Dedifferentiated amniotic fluid mesenchymal stem cell (primary cell): Measurements from ENCODE around the gene TTC7B.

Source experiments
- DNase-seq: peaks from one replicate; pipeline ENCODE4 v3.0.0-alpha.2; 2016; ENCODE audit errors: extremely low spot score

TTC7B gene

DNA sequence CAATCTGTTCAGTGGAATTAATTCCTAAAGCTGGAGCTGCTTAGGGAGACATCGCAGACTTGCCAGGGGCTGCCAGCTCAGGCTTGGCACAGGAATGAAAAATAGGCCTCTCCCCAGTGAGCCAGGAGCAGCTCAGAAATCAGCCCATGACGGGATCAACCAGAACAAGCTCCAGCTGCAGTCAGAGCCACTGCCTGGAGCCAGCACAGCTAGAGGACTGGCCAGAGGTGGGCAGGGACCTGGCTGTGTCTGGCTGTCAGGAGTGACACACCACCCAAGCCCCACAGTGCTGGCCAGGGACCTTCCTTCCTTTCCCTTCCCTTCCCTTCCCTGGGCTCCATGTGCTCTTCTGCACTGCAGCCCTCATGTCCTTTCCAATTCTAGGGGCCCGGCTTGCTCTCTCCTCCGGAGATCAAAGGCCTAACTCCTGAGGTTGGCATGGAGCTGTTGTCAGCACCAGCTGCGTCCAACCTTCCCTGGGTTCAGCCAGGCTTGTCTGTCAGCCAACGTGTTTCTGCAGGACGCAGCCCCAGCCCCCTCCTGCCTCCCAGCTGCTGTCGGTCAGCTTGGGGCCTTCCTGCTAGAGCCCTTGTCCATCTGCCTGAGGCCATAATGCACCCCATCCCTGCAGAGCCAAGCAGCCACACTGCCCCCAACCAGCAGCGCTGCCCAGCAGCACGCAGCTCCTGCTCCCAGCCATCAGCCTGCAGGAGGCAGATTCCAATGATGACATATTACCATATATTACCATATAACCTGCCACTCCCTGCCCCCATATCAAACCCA lies 270.1 kb downstream of the TTC7B start:
- DNase-seq = no peak

DNA sequence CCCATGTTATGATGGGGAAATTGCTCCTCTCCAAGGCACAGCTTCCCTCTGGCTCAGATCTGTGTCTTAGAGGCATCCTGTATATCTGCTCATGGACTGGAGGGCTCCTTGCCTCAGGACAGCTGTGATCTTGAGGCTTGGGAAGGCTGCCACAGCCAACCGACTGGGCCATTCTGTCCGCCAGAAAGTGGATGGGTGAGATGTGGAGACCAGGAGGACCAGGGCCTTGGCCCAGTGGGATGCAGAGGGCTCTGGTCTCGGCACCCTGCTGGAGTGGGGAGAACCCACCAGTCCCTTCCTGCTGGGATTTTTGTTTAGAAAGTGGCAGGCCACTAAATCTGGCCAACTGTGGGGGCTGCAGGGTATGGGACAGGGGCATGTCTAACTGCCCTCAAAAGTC lies 270.8 kb downstream of the TTC7B start:
- DNase-seq = no peak

DNA sequence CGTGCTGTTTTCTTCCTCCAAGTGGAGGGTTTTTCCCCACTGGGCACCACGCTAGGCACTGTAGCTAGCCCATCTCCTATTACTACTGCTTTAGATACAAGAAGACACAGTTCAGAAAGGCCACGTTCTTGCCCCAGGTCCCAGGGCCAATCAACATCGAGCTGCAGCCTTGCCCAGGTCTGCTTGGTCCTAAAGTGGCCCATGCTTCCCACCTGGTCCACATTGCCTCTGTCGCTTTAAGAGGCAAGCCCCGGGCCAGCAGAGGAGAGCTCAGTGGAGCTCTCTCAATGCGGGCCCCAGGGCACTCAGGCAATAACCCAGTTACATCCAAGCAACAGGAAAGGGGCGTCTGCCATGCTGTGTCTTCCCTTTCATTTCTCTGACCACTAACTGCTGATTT lies 271.3 kb downstream of the TTC7B start:
- no peak for DNase-seq

GRCh38 chr14:90544566-90544965 lies 271.7 kb downstream of the TTC7B start:
- no peak for DNase-seq

- no peak for DNase-seq
Observed at GRCh38 chr14:90543876-90544275, 272.4 kb downstream of the TTC7B start.

DNA sequence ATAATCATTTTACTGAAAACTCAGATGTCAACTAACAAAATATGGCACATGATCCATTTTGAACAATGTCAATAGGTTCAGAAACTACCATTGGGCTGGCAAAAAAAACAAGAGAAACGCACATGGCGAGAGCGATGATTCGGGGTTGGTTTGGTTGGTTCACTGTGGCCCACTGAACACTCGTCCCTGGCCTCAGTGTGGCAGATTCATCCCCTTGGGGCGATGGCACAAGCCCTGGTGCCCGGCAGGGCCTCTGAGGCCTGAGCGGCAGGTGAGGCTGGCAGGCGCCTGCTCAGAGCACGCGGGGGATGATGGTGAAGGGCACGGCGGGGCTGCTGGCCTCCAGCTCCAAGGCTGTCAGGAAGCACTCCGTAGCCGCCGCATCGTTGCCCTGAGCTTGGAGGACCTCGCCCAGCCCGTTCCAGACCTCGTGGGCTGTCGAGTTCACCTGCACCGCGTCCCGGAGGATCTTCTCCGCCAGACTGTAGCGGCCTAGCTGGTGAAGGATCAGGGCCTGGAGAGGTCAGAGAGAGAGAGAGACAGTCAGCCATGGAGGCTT lies 275.1 kb downstream of the TTC7B start:
- no peak for DNase-seq

DNA sequence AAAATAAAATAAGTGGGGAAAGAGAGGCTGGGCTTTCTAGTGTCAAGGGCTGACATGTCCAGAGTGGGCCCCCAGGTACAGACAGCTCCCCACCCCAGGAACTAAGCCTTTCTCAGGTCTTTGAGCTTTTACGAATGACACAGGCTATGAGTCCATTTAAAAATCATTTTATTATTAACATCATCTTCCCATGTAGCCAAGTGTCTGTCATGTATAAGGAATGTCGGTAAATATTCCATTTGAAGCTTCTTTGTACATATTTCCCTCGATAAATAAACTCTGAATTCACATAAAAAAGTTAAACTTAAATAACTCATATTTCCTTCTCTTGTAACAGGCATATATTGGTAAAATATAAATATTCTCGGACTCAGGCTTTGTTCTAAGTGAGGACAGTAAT lies 275.8 kb downstream of the TTC7B start:
- DNase-seq = no peak

- DNase-seq = no peak
Observed at GRCh38 chr14:90539996-90540395, 276.2 kb downstream of the TTC7B start.

DNA sequence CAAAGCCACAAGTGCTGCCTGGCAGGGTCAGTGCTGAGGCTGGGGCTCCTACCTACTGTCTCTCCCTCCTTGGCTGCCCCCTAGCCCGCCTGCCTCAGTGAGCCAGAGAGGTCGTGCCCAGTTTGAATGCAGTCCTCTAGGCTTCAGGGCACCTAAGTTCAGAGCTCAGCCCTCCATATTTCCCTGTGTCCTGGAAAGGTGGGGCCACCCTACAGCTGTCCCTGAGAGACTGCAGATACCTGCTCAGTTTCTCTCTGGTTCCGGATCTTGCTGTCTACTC lies 276.8 kb downstream of the TTC7B start:
- DNase-seq = no peak

GRCh38 chr14:90538716-90539495 lies 277.3 kb downstream of the TTC7B start:
- no peak for DNase-seq

GRCh38 chr14:90538095-90538494 lies 278.1 kb downstream of the TTC7B start:
- DNase-seq = no peak

DNA sequence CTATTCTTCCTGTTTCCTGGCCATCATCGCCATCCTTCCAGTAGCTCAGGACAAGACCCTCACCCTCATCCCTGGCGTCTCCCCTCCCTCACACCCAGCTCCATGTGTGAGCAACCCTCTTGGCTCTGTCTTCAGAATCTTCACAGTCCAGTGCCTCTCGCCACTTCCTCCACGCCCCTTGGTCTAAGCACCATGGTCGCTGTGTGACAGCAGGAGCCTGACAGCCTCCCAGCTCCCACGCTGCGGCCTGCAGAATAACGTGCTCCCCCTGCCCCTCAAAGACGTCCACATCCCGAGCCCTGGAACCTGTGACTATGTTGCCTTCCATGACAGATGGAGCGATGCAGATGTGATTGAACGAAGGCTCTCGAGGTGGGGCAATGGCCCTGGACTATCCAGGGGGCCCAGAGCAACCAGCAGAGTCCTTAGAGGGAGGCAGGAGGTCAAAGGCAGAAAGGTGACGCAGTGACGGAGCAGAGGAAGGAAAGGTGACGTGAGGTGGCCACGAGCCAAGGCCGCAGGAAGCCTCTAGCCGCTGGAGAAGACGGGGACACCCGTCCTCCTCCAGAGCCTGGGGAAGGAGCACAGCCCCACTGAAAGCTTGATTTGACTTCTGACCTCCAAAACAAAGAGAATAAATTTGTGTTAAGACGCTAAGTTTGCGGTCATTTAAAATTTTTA lies 279.6 kb downstream of the TTC7B start:
- DNase-seq = no peak

DNA sequence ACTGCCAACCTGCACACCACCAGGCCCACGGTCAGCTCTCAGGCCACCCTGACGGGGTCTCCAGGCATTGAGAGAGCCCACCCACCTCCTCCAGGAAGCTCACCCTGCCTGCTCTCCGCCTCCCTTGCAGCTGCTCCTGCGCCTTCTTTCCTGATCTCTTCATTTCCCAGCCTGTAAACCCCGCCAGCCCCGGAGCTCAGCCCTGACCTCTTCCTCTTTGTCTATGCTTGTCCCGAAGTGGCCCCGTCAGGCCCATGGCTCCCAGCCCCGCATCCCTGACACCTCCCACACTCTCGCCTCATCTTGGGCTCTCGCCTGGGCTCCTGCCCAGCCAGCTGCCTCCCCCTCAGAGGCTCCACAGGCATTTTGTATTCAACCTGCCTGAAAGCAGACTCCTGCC lies 280.1 kb downstream of the TTC7B start:
- no peak for DNase-seq

DNA sequence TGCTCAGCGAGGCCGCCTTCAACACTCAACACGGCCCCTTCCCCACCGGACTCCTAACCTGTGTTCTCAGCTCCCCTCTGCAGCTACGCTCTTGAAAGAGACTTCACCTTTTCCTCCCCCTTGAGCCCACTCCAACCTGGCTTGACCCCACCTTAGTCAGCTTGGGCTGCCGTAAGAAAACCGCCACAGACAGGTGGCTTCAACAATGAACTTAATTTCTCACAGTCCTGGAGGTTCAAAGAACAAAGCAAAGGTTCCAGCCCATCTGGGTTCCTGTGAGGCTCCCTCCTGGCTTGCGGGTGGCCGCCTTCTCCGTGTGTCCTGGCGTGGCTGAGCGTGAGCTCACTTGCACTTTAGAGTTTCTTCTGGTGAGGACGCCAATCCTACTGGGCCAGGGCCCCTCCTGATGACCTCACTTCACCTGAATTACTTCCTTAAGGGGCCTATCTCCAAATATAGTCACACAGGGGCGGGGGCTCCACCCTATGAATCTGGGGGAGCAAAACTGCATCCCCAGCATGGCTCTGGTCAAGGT lies 280.6 kb downstream of the TTC7B start:
- no peak for DNase-seq

- DNase-seq = no peak
Observed at GRCh38 chr14:90534838-90535555, 281.2 kb downstream of the TTC7B start.

GRCh38 chr14:90534091-90534837 lies 282.0 kb downstream of the TTC7B start:
- DNase-seq = no peak

DNA sequence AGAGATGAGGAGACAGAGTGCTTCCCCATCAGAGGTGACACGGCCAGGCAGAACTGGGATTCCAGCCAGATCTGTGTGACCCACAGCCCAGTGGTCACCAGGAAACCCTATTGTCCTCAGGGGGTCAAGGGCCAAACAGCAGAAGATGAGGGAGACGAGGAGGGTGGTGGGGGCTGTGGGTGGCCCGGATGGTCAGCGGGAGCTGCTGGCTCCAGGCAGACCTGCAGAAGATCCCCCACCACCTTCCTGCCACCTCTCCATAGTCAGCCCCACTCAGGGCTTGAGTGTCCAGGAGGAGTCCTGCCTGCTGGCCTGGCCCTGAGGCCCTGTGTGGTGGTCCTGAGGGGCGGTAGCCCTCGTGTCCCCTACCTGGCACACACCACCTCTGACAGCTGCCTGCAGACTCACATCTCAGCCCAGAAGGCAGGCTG lies 282.6 kb downstream of the TTC7B start:
- no peak for DNase-seq

DNA sequence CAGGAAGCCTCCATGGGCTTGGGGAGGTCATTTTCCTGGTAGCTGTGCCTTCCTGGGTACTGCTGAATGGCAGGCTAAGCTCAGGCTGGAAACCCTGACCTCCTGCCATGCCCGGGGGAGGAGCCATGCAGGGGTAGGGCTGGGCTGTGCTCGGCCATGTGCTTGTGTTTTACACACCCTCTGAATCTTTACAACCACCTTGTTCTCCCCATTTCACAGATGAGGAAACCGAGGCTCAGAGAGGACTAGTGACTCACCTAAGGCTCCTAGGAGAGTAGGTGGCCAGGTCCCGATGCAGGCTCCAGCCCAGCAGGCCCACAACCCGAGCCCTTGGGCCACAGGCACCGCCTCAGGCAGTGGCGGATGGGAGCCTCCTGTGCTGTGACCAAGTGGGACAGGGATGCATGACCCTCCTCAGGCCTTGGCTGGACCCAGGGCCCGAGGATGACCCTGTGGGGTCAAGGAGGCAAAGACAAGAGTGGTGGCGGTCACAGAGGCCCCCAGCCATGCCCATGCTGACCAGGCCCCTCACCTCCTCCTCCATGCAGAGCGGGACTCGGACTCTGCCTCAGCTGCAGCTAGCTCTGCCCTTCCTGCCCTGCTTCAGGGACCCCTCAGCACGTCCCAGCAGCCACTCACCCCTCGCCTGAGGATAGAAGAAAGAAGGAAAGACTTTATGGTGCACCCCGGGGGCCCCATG lies 283.3 kb downstream of the TTC7B start:
- no peak for DNase-seq

- no peak for DNase-seq
Observed at GRCh38 chr14:90531497-90531896, 284.7 kb downstream of the TTC7B start.

DNA sequence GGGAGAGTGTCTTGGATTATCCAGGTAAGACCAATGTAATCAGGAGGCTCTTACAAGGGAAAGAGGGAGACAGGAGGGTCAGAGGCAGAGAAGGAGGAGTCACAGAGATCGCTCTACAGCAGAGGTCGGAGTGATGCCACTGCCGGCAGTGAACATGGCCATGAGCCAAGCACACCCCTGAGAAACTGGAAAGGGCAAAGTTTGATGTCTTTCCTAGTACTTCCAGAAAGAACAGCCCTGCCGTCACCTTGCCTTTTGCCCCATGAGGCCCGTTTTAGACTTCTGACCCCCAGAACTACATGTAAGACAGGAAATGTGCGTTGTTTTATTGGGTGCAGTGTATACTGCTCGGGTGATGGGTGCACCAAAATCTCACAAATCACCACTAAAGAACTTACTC lies 285.7 kb downstream of the TTC7B start:
- DNase-seq = no peak
